Lower leg skin (tissue), 3 donors: ENCODE results near the gene CCDC88C.

ENCODE experiments used
- POLR2A ChIP-seq, 2 donors: fragments of 450-650 bp; IDR thresholded peaks; one replicate each; pipeline ENCODE4 v1.6.1; 2016 to 2017; ENCODE audit warnings: antibody characterized with exemption in 2 of 2, mild to moderate bottlenecking in 1 of 2, moderate library complexity in 1 of 2
- TF ChIP-seq, protein P1 (sequence below), 3 donors: fragments of 450-650 bp; IDR thresholded peaks; one replicate each; pipeline ENCODE4 v1.5.1; 2016; ENCODE audit warnings: antibody characterized with exemption in 3 of 3, mild to moderate bottlenecking in 3 of 3, moderate library complexity in 2 of 3

DNA sequence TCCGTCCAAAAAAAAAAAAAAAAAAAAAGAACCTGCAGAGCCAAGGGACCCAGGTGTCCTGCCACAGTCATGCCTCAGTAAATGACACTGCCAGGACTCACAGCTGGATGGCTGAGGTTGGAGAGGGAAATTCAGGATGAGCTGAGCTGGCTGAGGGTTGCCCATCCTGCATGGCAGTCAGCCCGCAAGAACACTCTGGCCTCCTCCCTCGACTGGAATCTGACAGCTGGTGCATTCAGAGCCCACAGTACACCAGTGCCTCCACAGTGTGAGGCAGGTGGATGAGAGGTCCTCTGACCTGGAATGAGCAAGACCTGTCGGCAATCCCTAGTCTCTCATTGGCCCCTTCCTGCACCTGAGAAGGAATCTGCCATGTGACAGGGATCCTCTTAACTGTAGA lies 98.7 kb downstream of the CCDC88C start:
- TF ChIP-seq, protein P1, sequence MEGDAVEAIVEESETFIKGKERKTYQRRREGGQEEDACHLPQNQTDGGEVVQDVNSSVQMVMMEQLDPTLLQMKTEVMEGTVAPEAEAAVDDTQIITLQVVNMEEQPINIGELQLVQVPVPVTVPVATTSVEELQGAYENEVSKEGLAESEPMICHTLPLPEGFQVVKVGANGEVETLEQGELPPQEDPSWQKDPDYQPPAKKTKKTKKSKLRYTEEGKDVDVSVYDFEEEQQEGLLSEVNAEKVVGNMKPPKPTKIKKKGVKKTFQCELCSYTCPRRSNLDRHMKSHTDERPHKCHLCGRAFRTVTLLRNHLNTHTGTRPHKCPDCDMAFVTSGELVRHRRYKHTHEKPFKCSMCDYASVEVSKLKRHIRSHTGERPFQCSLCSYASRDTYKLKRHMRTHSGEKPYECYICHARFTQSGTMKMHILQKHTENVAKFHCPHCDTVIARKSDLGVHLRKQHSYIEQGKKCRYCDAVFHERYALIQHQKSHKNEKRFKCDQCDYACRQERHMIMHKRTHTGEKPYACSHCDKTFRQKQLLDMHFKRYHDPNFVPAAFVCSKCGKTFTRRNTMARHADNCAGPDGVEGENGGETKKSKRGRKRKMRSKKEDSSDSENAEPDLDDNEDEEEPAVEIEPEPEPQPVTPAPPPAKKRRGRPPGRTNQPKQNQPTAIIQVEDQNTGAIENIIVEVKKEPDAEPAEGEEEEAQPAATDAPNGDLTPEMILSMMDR (IDR thresholded peaks at IDR 0.05): no peak
- TF ChIP-seq POLR2A (IDR thresholded peaks at IDR 0.05): no peak
